ENCODE data around the gene CLRN2.

CLRN2 gene

DNA sequence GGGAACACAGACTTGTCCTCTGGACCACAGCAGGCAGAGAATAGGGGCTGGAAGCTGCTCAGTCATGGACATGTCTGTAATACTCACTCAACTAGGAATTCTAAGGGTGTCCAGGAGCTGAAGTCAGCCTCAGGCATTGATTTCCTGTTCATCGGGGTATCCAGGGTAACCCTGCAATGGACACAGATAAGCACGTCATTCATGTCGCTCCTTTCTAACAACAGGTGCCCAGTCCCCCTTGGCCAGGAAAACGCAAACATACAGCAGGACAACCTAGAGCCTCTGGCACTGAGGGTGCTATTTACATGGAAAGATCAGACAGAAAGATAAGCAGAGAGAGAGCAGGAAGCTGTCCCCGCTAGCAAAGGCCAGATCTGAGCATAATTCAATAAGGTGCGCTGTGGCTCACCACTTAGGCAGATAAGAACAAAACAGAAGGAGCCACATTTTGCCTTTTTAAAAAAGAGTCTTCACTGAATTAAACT lies 24.3 kb upstream of the CLRN2 start:
- peaks cover 68% of the 10 kb centered on the region for H3K36me3 Mint-ChIP-seq (ENCODE audit: low read depth)
- H3K27ac Mint-ChIP-seq = peak overlapping the region; percentile 23
- TF ChIP-seq, protein P1, sequence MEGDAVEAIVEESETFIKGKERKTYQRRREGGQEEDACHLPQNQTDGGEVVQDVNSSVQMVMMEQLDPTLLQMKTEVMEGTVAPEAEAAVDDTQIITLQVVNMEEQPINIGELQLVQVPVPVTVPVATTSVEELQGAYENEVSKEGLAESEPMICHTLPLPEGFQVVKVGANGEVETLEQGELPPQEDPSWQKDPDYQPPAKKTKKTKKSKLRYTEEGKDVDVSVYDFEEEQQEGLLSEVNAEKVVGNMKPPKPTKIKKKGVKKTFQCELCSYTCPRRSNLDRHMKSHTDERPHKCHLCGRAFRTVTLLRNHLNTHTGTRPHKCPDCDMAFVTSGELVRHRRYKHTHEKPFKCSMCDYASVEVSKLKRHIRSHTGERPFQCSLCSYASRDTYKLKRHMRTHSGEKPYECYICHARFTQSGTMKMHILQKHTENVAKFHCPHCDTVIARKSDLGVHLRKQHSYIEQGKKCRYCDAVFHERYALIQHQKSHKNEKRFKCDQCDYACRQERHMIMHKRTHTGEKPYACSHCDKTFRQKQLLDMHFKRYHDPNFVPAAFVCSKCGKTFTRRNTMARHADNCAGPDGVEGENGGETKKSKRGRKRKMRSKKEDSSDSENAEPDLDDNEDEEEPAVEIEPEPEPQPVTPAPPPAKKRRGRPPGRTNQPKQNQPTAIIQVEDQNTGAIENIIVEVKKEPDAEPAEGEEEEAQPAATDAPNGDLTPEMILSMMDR (IDR thresholded peaks at IDR 0.05) = no peak
- peaks cover 3% of the 10 kb centered on the region for H3K27me3 Mint-ChIP-seq (ENCODE audit: low read depth, poor library complexity)
- H3K9me3 Mint-ChIP-seq = no peaks in the 10 kb centered on the region
- no peak overlapping the region for H3K4me3 Mint-ChIP-seq
- DNase-seq = no peak
- peaks cover 7% of the 10 kb centered on the region for H3K4me1 Mint-ChIP-seq

DNA sequence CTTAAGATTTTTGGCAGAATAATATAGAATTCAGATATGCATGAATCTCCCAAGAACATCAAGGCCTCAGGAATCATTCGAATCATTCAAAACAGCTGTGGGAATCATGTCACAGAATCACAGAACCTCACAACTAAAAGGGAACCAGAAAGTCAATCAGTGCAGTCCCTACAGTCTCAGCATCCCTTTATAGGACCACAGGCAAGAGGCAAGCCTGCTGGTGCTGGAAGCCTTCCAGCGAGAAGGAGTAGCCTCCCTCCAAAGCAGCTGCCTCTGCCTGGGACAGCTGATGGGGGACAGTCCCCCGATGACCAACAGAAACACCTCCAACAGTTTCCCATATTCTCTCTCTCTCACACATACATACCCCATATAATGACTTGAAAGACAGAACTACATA lies 23.8 kb upstream of the CLRN2 start:
- TF ChIP-seq, protein P1 (IDR thresholded peaks at IDR 0.05) = no peak

DNA sequence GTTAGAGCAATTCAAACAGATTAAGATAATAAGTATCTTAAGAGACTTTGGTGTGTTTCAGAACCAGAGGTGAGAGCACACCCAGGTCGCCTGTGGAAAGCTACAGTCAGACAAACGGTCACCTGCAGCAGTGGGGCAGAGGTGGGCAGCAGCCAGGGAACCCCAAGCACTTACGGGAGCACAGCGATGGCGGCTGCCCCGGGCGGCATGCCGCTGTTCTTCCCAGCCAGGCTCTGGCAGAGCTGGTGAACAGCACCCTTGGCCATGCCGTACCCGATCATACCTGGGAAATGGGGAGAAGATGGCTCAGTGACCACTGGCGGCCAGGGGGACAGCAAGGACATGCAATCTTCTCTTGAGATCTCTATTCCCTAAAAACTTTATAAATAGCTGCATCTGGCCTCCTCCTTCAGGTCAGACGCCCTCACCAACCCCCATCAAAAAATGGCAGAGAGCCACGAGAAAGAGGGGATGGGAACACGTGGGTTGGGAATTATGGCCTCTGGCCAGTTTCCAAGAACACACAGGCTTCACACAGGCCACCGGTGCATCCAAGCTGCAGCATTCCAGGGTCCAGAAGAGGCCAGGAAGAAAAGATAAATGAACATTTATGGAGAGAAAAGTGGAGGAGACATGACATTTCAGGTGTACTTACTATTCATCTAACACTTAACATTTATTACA lies 22.8 kb upstream of the CLRN2 start:
- no peak overlapping the region for H3K27ac Mint-ChIP-seq
- H3K4me3 Mint-ChIP-seq = no peak overlapping the region
- DNase-seq = no peak
- H3K4me1 Mint-ChIP-seq = peaks cover 7% of the 10 kb centered on the region
- peaks cover 3% of the 10 kb centered on the region for H3K27me3 Mint-ChIP-seq (ENCODE audit: low read depth, poor library complexity)
- H3K36me3 Mint-ChIP-seq (ENCODE audit: low read depth) = peaks cover 57% of the 10 kb centered on the region
- no peaks in the 10 kb centered on the region for H3K9me3 Mint-ChIP-seq
- TF ChIP-seq, protein P1 (IDR thresholded peaks at IDR 0.05) = no peak

More for the DNA sequence above, 23.8 kb upstream of the CLRN2 start:
- Mint-ChIP-seq H3K27me3 (ENCODE audit: low read depth, poor library complexity) (peaks cover 3% of the 10 kb centered on the region), H3K9me3 (no peaks in the 10 kb centered on the region), H3K4me3 (no peak overlapping the region), H3K27ac (no peak overlapping the region), H3K36me3 (ENCODE audit: low read depth) (peaks cover 64% of the 10 kb centered on the region), H3K4me1 (peaks cover 7% of the 10 kb centered on the region)
- DNase-seq = no peak

DNA sequence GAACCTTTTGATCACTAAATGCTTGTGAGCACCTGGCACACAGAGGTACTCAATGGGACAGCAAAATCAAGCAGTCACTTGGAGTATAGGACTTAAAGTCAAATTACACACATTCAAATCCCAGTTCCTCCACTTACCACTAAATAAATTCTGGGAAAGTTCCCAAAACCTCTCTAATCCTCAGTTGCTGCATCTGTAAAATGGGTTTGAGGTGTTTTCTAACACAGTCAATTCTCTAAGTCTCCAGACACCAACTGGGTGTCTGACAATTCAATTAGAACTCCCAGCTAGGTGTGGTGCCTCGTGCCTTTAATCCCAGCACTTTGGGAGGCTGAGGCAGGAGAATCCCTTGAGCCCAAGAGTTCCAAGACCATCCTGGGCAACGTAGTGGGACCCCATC lies 22.1 kb upstream of the CLRN2 start:
- TF ChIP-seq, protein P1 (IDR thresholded peaks at IDR 0.05) = no peak
- Mint-ChIP-seq H3K4me3 (no peak overlapping the region), H3K27me3 (ENCODE audit: low read depth, poor library complexity) (peaks cover 3% of the 10 kb centered on the region), H3K27ac (no peak overlapping the region), H3K36me3 (ENCODE audit: low read depth) (peaks cover 59% of the 10 kb centered on the region), H3K4me1 (peaks cover 7% of the 10 kb centered on the region), H3K9me3 (no peaks in the 10 kb centered on the region)
- no peak for DNase-seq

DNA sequence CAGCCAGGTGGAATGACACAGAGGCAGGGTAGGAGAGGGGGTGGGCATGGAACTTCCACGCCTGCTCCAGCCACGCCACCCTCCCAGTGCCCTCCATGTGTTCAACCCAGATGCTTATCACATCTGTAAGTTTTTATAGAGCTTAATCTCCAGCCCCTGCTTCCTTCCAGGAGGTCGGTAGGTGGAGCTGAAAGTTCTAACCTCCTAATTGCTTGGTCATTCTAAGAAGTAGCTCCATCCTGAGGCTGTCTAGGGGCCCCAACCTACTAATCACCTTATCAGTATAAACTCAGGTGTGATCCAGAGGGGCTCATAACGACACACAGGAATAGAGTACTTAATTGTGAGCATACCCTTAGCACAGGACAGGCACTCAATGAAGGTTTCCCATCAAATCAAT lies 21.3 kb upstream of the CLRN2 start:
- TF ChIP-seq, protein P1 (IDR thresholded peaks at IDR 0.05) = no peak

More for the DNA sequence above, 21.3 kb upstream of the CLRN2 start:
- no peak for DNase-seq
- H3K4me3 Mint-ChIP-seq = no peak overlapping the region
- no peak overlapping the region for H3K27ac Mint-ChIP-seq
- H3K36me3 Mint-ChIP-seq (ENCODE audit: low read depth) = peaks cover 60% of the 10 kb centered on the region
- peaks cover 3% of the 10 kb centered on the region for H3K27me3 Mint-ChIP-seq (ENCODE audit: low read depth, poor library complexity)
- no peaks in the 10 kb centered on the region for H3K9me3 Mint-ChIP-seq
- H3K4me1 Mint-ChIP-seq = peaks cover 7% of the 10 kb centered on the region
